Activated CD8-positive, alpha-beta T cell treated with anti-CD3 and anti-CD28 coated beads for 36 hours (primary cell): Measurements from ENCODE around the gene UCP3. TPM values are rescaled to one million over a fixed set of nuclear protein-coding genes. Genes with fewer than 3 reads are reported as not detected.

Source experiments
- ATAC-seq: fragments of 200-7000 bp; cut with Tn5 transposase; one replicate; pipeline ENCODE4 v1.10.0; 2021; ENCODE audit warnings: mild to moderate bottlenecking, moderate library complexity
- CTCF ChIA-PET: fragments of 350-600 bp; sonication (Branson Sonifier 250); formaldehyde crosslinking; loops from one replicate; lab custom pipeline; 2021; ENCODE audit warnings: antibody characterized with exemption; lab: Charles Lee
- POLR2A ChIA-PET: fragments of 350-600 bp; sonication (Branson Sonifier 250); formaldehyde crosslinking; loops from one replicate; lab custom pipeline; 2021; ENCODE audit warnings: antibody characterized with exemption; lab: Charles Lee
- DNase-seq: peaks from one replicate; pipeline ENCODE4 v3.0.0-alpha.2; 2020
- H3K27ac Mint-ChIP-seq: one replicate; pipeline ENCODE4 v1.8.0; 2021; ENCODE audit warnings: mild to moderate bottlenecking, mixed read lengths
- H3K27me3 Mint-ChIP-seq: one replicate; pipeline ENCODE4 v1.8.0; 2021; ENCODE audit warnings: mixed read lengths
- H3K36me3 Mint-ChIP-seq: one replicate; pipeline ENCODE4 v1.8.0; 2021; ENCODE audit warnings: low read depth, mixed read lengths
- H3K4me1 Mint-ChIP-seq: one replicate; pipeline ENCODE4 v1.8.0; 2021; ENCODE audit warnings: low read depth, mixed read lengths
- H3K4me3 Mint-ChIP-seq: one replicate; pipeline ENCODE4 v1.8.0; 2021; ENCODE audit warnings: mild to moderate bottlenecking, moderate library complexity, mixed read lengths
- H3K9me3 Mint-ChIP-seq: one replicate; pipeline ENCODE4 v1.8.0; 2021; ENCODE audit warnings: mixed read lengths
- CTCF ChIP-seq: fragments of 200-600 bp; IDR thresholded peaks from one replicate; pipeline ENCODE4 v1.8.0; 2022; ENCODE audit warnings: antibody characterized with exemption, mild to moderate bottlenecking
- intact Hi-C: fragments of 100-400 bp; cut with micrococcal nuclease; formaldehyde crosslinking; loops from one replicate; pipeline ENCODE4 v1.10.0; 2022
- total RNA-seq, 2 experiments: library from RNA; stranded (reverse); gene quantifications; one replicate each; pipeline ENCODE4 v1.2.3, GENCODE V29; 2021

UCP3 gene
- total RNA-seq, 2 experiments from 2014 or later, result 1.5 to 2.2 TPM

- intact Hi-C loops, result no loop called here
- ATAC-seq (no peak), DNase-seq (no peak)
- Mint-ChIP-seq H3K27me3 (no peaks in the 10 kb centered on the region), H3K4me1 (no peaks in the 10 kb centered on the region), H3K27ac (no peak overlapping the region), H3K4me3 (no peak overlapping the region), H3K36me3 (peaks cover 8% of the 10 kb centered on the region), H3K9me3 (no peaks in the 10 kb centered on the region)
- POLR2A ChIA-PET, result no interaction called here
- CTCF ChIA-PET, result no interaction called here
- TF ChIP-seq CTCF, result no peak
Measured at GRCh38 chr11:74048993-74049392, 40.1 kb upstream of the UCP3 start.

DNA sequence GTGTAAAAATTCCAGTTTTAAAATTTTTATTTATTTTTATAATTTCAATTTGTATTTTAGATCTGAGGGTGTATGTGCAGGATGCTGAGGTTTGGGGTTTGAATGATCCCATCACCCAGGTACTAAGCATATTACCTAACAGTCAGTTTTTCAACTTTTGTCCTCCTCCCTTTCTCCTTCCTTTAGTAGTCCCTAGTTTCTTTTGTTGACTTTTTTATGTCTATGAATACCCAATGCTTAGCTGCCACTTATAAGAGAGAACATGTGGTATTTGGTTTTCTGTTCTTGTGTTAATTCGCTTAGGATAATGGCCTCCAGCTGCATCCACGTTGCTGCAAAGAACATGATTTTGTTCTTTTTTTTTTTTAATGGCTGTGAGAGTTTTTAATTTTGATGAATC lies 35.7 kb upstream of the UCP3 start:
- ChIA-PET POLR2A (no interaction called here), CTCF (no interaction called here)
- H3K4me1 Mint-ChIP-seq, result no peaks in the 10 kb centered on the region

GRCh38 chr11:74043450-74043849 lies 34.6 kb upstream of the UCP3 start:
- intact Hi-C loops, result no loop called here

More for the DNA sequence above, 35.7 kb upstream of the UCP3 start:
- ATAC-seq, result no peak
- TF ChIP-seq CTCF, result no peak
- H3K27me3 Mint-ChIP-seq, result no peaks in the 10 kb centered on the region
- H3K4me3 Mint-ChIP-seq, result no peak overlapping the region
- intact Hi-C loops, result no loop called here
- no peaks in the 10 kb centered on the region for H3K9me3 Mint-ChIP-seq
- H3K36me3 Mint-ChIP-seq, result peaks cover 15% of the 10 kb centered on the region
- DNase-seq, result no peak
- H3K27ac Mint-ChIP-seq, result no peak overlapping the region

GRCh38 chr11:74037309-74037708 lies 28.4 kb upstream of the UCP3 start:
- Mint-ChIP-seq H3K27me3 (no peaks in the 10 kb centered on the region), H3K27ac (peak overlapping the region; percentile 6), H3K9me3 (no peaks in the 10 kb centered on the region), H3K4me3 (no peak overlapping the region), H3K36me3 (peaks cover 11% of the 10 kb centered on the region), H3K4me1 (peaks cover 3% of the 10 kb centered on the region)
- no peak for ATAC-seq
- no peak for TF ChIP-seq CTCF
- DNase-seq, result no peak
- POLR2A ChIA-PET, result interaction anchor here (1.1 to 1.3 kb wide), 3 partner anchors 35 to 73 kb away, joined by 3 read pairs; partner anchors contain the start of gene UCP2
- CTCF ChIA-PET, result interaction anchor here (0.8 to 1.2 kb wide), 2 partner anchors 9 to 57 kb away, joined by 3 read pairs; no protein-coding TSS in a partner anchor
- intact Hi-C loops, result no loop called here

More at GRCh38 chr11:74043450-74043849, 34.6 kb upstream of the UCP3 start:
- H3K9me3 Mint-ChIP-seq, result no peaks in the 10 kb centered on the region
- DNase-seq (no peak), ATAC-seq (no peak)
- H3K36me3 Mint-ChIP-seq, result peaks cover 18% of the 10 kb centered on the region
- ChIA-PET CTCF (no interaction called here), POLR2A (no interaction called here)
- no peak overlapping the region for H3K27ac Mint-ChIP-seq
- H3K4me3 Mint-ChIP-seq, result no peak overlapping the region
- H3K27me3 Mint-ChIP-seq, result no peaks in the 10 kb centered on the region
- TF ChIP-seq CTCF, result no peak
- no peaks in the 10 kb centered on the region for H3K4me1 Mint-ChIP-seq

GRCh38 chr11:74035264-74035663 lies 26.4 kb upstream of the UCP3 start:
- no peak for DNase-seq
- H3K9me3 Mint-ChIP-seq, result no peaks in the 10 kb centered on the region
- H3K4me1 Mint-ChIP-seq, result peaks cover 20% of the 10 kb centered on the region
- TF ChIP-seq CTCF, result no peak
- no peak for ATAC-seq
- no peak overlapping the region for H3K4me3 Mint-ChIP-seq
- peaks cover 15% of the 10 kb centered on the region for H3K36me3 Mint-ChIP-seq
- ChIA-PET POLR2A (interaction anchor here (0.7 kb wide), 1 partner anchor 17 kb away, joined by 3 read pairs; no protein-coding TSS in a partner anchor), CTCF (no interaction called here)
- no peak overlapping the region for H3K27ac Mint-ChIP-seq
- no peaks in the 10 kb centered on the region for H3K27me3 Mint-ChIP-seq
- intact Hi-C loops, result no loop called here
